ENCODE measurements around the gene CDC37L1.
"Not testable (repeated sequence)": the region's sequence is repeated elsewhere in the genome, so short reads cannot be mapped to it uniquely, and the experiment has no call there.

Gene CDC37L1

GRCh38 chr9:4679268-4680172, at the start of gene CDC37L1:
CDC37L1 (plus strand) TSS chr9:4679569; CDS start chr9:4679768, 199 bp downstream.
- DNase-seq: peak; percentile 97

- no peak for DNase-seq
Observed at GRCh38 chr9:4630836-4631235, 48.5 kb upstream of the CDC37L1 start.

GRCh38 chr9:4638968-4639367, 40.4 kb upstream of the CDC37L1 start:
- no peak for DNase-seq

GRCh38 chr9:4639420-4639819, 39.9 kb upstream of the CDC37L1 start:
- no peak for DNase-seq

GRCh38 chr9:4640027-4640426, 39.3 kb upstream of the CDC37L1 start:
- DNase-seq: peak; percentile 41

- DNase-seq: no peak
Observed at GRCh38 chr9:4642351-4642750, 37.0 kb upstream of the CDC37L1 start.

GRCh38 chr9:4654084-4654483, 25.3 kb upstream of the CDC37L1 start:
- no peak for DNase-seq

- no peak for DNase-seq
Observed at GRCh38 chr9:4654538-4654937, 24.8 kb upstream of the CDC37L1 start.

GRCh38 chr9:4656196-4656595, 23.2 kb upstream of the CDC37L1 start:
- DNase-seq: not testable (repeated sequence)

- no peak for DNase-seq
Observed at GRCh38 chr9:4656621-4657020, 22.7 kb upstream of the CDC37L1 start.

- no peak for DNase-seq
Observed at GRCh38 chr9:4657426-4658159, 21.8 kb upstream of the CDC37L1 start.

GRCh38 chr9:4660665-4661064, 18.7 kb upstream of the CDC37L1 start:
- DNase-seq: not testable (repeated sequence)

GRCh38 chr9:4661165-4661564, 18.2 kb upstream of the CDC37L1 start:
- DNase-seq: no peak

- no peak for DNase-seq
Observed at GRCh38 chr9:4661611-4662010, 17.8 kb upstream of the CDC37L1 start.

GRCh38 chr9:4662108-4662988, 17.0 kb upstream of the CDC37L1 start, which contains the start of gene PLPP6:
PLPP6 (plus strand) TSS chr9:4662294; CDS start chr9:4662376, 82 bp downstream.
- peak; percentile 96 for DNase-seq

- peak; percentile 33 for DNase-seq
Observed at GRCh38 chr9:4662989-4663792, 16.2 kb upstream of the CDC37L1 start.

GRCh38 chr9:4663956-4664355, 15.4 kb upstream of the CDC37L1 start:
- no peak for DNase-seq

GRCh38 chr9:4665357-4665756, 14.0 kb upstream of the CDC37L1 start:
- no peak for DNase-seq

- peak; percentile 73 for DNase-seq
Observed at GRCh38 chr9:4666042-4666699, 13.2 kb upstream of the CDC37L1 start, which contains the start of gene SPATA6L. SPATA6L (minus strand) TSS chr9:4666480; CDS start chr9:4666250, 230 bp downstream.

- DNase-seq: no peak
Observed at GRCh38 chr9:4667681-4668080, 11.7 kb upstream of the CDC37L1 start.

- DNase-seq: no peak
Observed at GRCh38 chr9:4668604-4669003, 10.8 kb upstream of the CDC37L1 start.

All from NCI-H345 (cell line).